Measurements from ENCODE around the gene WNT5B. TPM values are rescaled to one million over a fixed set of nuclear protein-coding genes. Genes with fewer than 3 reads are reported as not detected.

WNT5B gene
- total and polyA plus RNA-seq, 2 donors (not counting 3 experiments of a cell fraction or from before 2014, with no cell fraction given), result not detected

DNA sequence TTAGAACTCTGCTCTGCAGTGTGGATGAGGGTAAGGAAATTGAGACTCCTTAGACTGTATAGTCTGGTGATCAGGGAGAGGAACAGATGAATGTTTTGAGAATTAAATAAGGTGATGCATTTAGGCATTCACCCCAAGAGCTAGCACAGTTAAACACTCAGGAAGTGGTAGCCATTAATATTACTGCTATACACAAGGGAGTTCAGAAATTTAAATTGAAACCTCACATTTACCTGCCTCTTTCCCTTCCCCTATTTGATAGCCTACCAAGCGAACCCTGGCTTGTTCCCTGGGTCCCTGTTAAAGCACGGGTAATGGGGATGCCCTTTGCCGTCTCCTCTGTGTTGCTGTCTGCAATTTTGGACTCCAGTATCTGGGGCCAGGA is 18.2 kb downstream of the WNT5B start:
- Histone ChIP-seq H4K20me1 (replicated peaks; ENCODE audit: control insufficient read depth, extremely low read depth, insufficient read depth, low read length) (no peaks in the 10 kb centered on the region), H3K4me3 (replicated peaks in 1 of 3; ENCODE audit: insufficient read depth in 1 of 3, low read depth in 1 of 3, low read length in 3 of 3) (no peak overlapping the region), H2AFZ (ENCODE audit: low read depth, low read length) (no peak overlapping the region), H3K9ac (replicated peaks; ENCODE audit: extremely low read depth, insufficient read depth, low read length) (no peak overlapping the region), H3K9me3 (replicated peaks; ENCODE audit: control insufficient read depth, insufficient read depth, low read length) (no peaks in the 10 kb centered on the region), H3K27ac (ENCODE audit: insufficient read depth, low read depth, low read length) (no peak overlapping the region), H3K9me1 (replicated peaks; ENCODE audit: control insufficient read depth, extremely low read depth, insufficient read depth, low read length) (no peaks in the 10 kb centered on the region), H3K4me2 (ENCODE audit: insufficient read depth, low read length) (no peak overlapping the region), H3K27me3 (ENCODE audit: control insufficient read depth in 2 of 2, insufficient read depth in 2 of 2, low read length in 2 of 2) (peaks cover 30 to 36% of the 10 kb centered on the region in 2 experiments), H3K36me3 (ENCODE audit: control insufficient read depth in 2 of 2, extremely low read depth in 1 of 2, insufficient read depth in 2 of 2, low read length in 2 of 2) (no peaks in the 10 kb centered on the region), H3K79me2 (ENCODE audit: control insufficient read depth, insufficient read depth, low read length) (no peaks in the 10 kb centered on the region), H3K4me1 (ENCODE audit: control insufficient read depth, extremely low read depth, insufficient read depth, low read length) (no peaks in the 10 kb centered on the region)
- DNase-seq (ENCODE audit: low read depth, low spot score) (no peak), FAIRE-seq (no peak)
- ChIA-PET CTCF (interaction anchor here (1.5 to 11.4 kb wide), 2 partner anchors 143 to 293 kb away, joined by 7 to 840 read pairs; no protein-coding TSS in a partner anchor), POLR2A (no interaction called here)
- intact Hi-C loops (cut with micrococcal nuclease), result no loop called here
- no peak for TF ChIP-seq CTCF (IDR thresholded peaks at IDR 0.05; ENCODE audit: extremely low read depth in 1 of 2, insufficient read depth in 1 of 2, low read depth in 1 of 2, low read length in 2 of 2)
- BruUV-seq (replicated peaks), result no TSS peak
- dilution Hi-C loops (cut with MboI; ENCODE audit: extremely low pct_ligation_motif_present, low sequenced_read_pairs), result loop anchor here (25.0 kb wide), 1 partner anchor 290 kb away; no protein-coding TSS in a partner anchor

GRCh38 chr12:1650260-1650977 is 21.4 kb downstream of the WNT5B start:
- Histone ChIP-seq H4K20me1 (replicated peaks; ENCODE audit: control insufficient read depth, extremely low read depth, insufficient read depth, low read length) (no peaks in the 10 kb centered on the region), H3K4me1 (ENCODE audit: control insufficient read depth, extremely low read depth, insufficient read depth, low read length) (no peaks in the 10 kb centered on the region), H3K4me3 (replicated peaks in 1 of 3; ENCODE audit: insufficient read depth in 1 of 3, low read depth in 1 of 3, low read length in 3 of 3) (no peak overlapping the region), H3K79me2 (ENCODE audit: control insufficient read depth, insufficient read depth, low read length) (no peaks in the 10 kb centered on the region), H2AFZ (ENCODE audit: low read depth, low read length) (no peak overlapping the region), H3K9me1 (replicated peaks; ENCODE audit: control insufficient read depth, extremely low read depth, insufficient read depth, low read length) (no peaks in the 10 kb centered on the region), H3K9me3 (replicated peaks; ENCODE audit: control insufficient read depth, insufficient read depth, low read length) (no peaks in the 10 kb centered on the region), H3K27ac (ENCODE audit: insufficient read depth, low read depth, low read length) (no peak overlapping the region), H3K36me3 (ENCODE audit: control insufficient read depth in 2 of 2, extremely low read depth in 1 of 2, insufficient read depth in 2 of 2, low read length in 2 of 2) (no peaks in the 10 kb centered on the region), H3K4me2 (ENCODE audit: insufficient read depth, low read length) (no peak overlapping the region), H3K9ac (replicated peaks; ENCODE audit: extremely low read depth, insufficient read depth, low read length) (no peak overlapping the region), H3K27me3 (ENCODE audit: control insufficient read depth in 2 of 2, insufficient read depth in 2 of 2, low read length in 2 of 2) (peaks cover 24 to 27% of the 10 kb centered on the region in 2 experiments)
- CTCF ChIA-PET, result interaction anchor here (1.2 to 11.4 kb wide), 5 partner anchors 16 to 289 kb away, joined by 3 to 840 read pairs (median 6); no protein-coding TSS in a partner anchor
- TF ChIP-seq CTCF (IDR thresholded peaks at IDR 0.05; ENCODE audit: extremely low read depth in 1 of 2, insufficient read depth in 1 of 2, low read depth in 1 of 2, low read length in 2 of 2), result no peak
- TF ChIP-seq JUN (IDR thresholded peaks at IDR 0.05; ENCODE audit: borderline replicate concordance, insufficient read depth, insufficient read length, low read depth), result no peak
- TF ChIP-seq MYC (IDR thresholded peaks at IDR 0.05; ENCODE audit: low read depth, low read length), result no peak
- TF ChIP-seq GATA2 (IDR thresholded peaks at IDR 0.05; ENCODE audit: insufficient read depth, insufficient read length, low read depth, low read length), result no peak
- no peak for TF ChIP-seq EZH2 (IDR thresholded peaks at IDR 0.05; ENCODE audit: borderline replicate concordance, low read depth, low read length, severe bottlenecking)
- no peak for TF ChIP-seq POLR2AphosphoS5 (IDR thresholded peaks at IDR 0.05; ENCODE audit: insufficient read depth, low read depth, low read length)
- FAIRE-seq, result no peak
- dilution Hi-C loops (cut with MboI; ENCODE audit: extremely low pct_ligation_motif_present, low sequenced_read_pairs) (no loop called here), intact Hi-C loops (cut with micrococcal nuclease) (loop anchor here (5.0 kb wide), 1 partner anchor 382 kb away; no protein-coding TSS in a partner anchor)
- no peak for DNase-seq (ENCODE audit: low read depth, low spot score)
- no TSS peak for BruUV-seq (replicated peaks)
- POLR2A ChIA-PET, result no interaction called here
